ENCODE measurements around the gene PIK3CG.
"Not testable (repeated sequence)": the region's sequence is repeated elsewhere in the genome, so short reads cannot be mapped to it uniquely, and the experiment has no call there.

- TF ChIP-seq, protein P1, sequence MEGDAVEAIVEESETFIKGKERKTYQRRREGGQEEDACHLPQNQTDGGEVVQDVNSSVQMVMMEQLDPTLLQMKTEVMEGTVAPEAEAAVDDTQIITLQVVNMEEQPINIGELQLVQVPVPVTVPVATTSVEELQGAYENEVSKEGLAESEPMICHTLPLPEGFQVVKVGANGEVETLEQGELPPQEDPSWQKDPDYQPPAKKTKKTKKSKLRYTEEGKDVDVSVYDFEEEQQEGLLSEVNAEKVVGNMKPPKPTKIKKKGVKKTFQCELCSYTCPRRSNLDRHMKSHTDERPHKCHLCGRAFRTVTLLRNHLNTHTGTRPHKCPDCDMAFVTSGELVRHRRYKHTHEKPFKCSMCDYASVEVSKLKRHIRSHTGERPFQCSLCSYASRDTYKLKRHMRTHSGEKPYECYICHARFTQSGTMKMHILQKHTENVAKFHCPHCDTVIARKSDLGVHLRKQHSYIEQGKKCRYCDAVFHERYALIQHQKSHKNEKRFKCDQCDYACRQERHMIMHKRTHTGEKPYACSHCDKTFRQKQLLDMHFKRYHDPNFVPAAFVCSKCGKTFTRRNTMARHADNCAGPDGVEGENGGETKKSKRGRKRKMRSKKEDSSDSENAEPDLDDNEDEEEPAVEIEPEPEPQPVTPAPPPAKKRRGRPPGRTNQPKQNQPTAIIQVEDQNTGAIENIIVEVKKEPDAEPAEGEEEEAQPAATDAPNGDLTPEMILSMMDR (IDR thresholded peaks at IDR 0.05): not testable (repeated sequence)
- not testable (repeated sequence) for TF ChIP-seq POLR2AphosphoS5 (IDR thresholded peaks at IDR 0.05)
Measured at GRCh38 chr7:106830896-106831295, 34.2 kb upstream of the PIK3CG start.

Measured in upper lobe of left lung (tissue), 4 donors.